ENCODE results near the gene GRB14. TPM values are rescaled to one million over a fixed set of nuclear protein-coding genes. Genes with fewer than 3 reads are reported as not detected.

Gene GRB14
- total RNA-seq, 2 donors from 2014 or later: 4.4 to 15.5 TPM

DNA sequence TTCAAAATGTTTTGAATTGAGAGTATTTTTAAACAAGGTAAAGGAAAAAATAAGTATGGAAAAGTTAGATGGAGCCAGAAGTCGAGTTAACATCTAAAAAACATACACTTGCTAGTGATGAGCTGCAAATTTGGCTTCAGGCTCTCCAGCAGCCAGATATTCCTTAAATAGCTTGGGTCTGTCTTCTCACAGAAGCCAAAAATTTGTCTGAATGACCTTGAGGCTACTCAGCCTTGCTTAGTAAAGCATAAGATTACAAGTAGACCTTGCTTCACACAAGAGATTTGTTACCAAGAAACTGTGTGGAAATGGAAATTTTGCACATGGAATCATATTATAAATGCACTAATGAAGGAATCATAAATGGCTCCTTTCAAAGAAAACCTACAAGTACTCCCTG lies 40.8 kb upstream of the GRB14 start:
- peak overlapping the region in 1 of 2 donors; percentile 54 for H3K27ac ChIP-seq
- H3K9me3 ChIP-seq: no peaks in the 10 kb centered on the region
- TF ChIP-seq, protein P1, sequence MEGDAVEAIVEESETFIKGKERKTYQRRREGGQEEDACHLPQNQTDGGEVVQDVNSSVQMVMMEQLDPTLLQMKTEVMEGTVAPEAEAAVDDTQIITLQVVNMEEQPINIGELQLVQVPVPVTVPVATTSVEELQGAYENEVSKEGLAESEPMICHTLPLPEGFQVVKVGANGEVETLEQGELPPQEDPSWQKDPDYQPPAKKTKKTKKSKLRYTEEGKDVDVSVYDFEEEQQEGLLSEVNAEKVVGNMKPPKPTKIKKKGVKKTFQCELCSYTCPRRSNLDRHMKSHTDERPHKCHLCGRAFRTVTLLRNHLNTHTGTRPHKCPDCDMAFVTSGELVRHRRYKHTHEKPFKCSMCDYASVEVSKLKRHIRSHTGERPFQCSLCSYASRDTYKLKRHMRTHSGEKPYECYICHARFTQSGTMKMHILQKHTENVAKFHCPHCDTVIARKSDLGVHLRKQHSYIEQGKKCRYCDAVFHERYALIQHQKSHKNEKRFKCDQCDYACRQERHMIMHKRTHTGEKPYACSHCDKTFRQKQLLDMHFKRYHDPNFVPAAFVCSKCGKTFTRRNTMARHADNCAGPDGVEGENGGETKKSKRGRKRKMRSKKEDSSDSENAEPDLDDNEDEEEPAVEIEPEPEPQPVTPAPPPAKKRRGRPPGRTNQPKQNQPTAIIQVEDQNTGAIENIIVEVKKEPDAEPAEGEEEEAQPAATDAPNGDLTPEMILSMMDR (IDR thresholded peaks at IDR 0.05): no peak
- H3K4me3 ChIP-seq: no peak overlapping the region
- no peaks in the 10 kb centered on the region for H3K36me3 ChIP-seq
- no peaks in the 10 kb centered on the region for H3K27me3 ChIP-seq
- DNase-seq (ENCODE audit: low spot score): no peak
- H3K4me1 ChIP-seq: peaks cover 0 to 8% of the 10 kb centered on the region in 2 donors

DNA sequence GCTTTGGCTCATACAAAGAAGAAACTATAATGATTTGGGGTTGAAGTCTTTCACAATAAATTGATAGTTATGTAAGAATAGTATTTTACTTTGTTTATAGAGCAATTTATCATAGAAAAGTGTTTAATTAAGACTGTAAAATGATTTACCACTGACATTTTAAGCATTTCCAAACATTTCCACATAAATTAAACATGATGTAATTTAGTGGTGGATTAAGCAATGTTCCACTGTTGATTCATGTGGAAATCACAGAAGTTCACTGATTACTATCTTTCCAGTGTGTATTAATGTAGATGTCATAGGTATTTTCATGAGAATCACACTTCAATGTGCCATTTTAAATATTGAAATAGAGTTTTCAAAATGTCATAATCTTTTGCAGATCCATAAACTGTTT lies 40.1 kb upstream of the GRB14 start:
- H3K27me3 ChIP-seq: no peaks in the 10 kb centered on the region
- TF ChIP-seq, protein P1 (IDR thresholded peaks at IDR 0.05): no peak
- H3K9me3 ChIP-seq: no peaks in the 10 kb centered on the region
- H3K4me1 ChIP-seq: peaks cover 0 to 8% of the 10 kb centered on the region in 2 donors
- H3K27ac ChIP-seq: peak overlapping the region in 1 of 2 donors; percentile 54
- no peak overlapping the region for H3K4me3 ChIP-seq
- H3K36me3 ChIP-seq: no peaks in the 10 kb centered on the region
- DNase-seq (ENCODE audit: low spot score): no peak

DNA sequence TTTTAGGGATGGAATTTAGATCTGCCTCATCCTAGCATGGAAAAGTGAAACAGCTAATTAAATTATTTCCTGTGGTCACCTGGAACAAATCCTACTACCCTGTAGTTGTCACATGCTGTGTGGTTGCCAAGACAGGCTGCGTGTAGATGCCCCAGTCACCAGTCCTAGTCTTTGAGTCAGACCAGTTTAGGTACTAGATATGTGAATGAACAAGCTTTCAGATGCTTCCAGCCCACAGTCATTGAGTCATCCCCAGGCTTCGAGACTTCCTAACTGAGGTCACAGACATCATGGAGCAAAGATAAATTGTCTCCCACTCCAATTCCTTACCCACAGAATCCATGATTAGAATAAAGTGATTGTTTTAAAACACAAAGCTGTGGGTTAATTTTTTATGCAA lies 35.8 kb upstream of the GRB14 start:
- DNase-seq (ENCODE audit: low spot score): no peak
- TF ChIP-seq, protein P1 (IDR thresholded peaks at IDR 0.05): no peak
- H3K27me3 ChIP-seq: no peaks in the 10 kb centered on the region

DNA sequence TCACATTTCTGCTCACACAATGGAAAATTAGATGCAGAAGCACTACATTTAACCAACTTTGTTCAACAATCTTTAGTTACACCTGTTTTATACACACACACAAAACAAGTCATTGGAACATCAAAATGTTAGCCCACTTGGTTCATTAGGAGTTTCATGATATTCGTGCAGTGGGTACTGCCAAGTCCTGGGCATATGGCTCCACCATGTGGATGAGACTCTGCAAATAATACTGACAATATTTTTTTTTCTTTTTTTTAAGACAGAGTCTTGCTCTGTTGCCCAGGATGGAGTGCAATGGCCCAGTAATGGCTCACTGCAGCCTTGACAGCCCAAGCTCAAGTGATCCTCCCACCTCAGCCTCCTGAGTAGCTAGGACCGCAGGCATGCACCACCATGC lies 34.5 kb upstream of the GRB14 start:
- Histone ChIP-seq H3K27me3 (no peaks in the 10 kb centered on the region), H3K9me3 (peaks cover 0 to 12% of the 10 kb centered on the region in 2 donors), H3K27ac (no peak overlapping the region), H3K4me1 (no peaks in the 10 kb centered on the region), H3K4me3 (no peak overlapping the region), H3K36me3 (no peaks in the 10 kb centered on the region)
- TF ChIP-seq, protein P1 (IDR thresholded peaks at IDR 0.05): no peak
- DNase-seq (ENCODE audit: low spot score): no peak

More for the DNA sequence above, 35.8 kb upstream of the GRB14 start:
- no peak overlapping the region for H3K27ac ChIP-seq
- H3K4me3 ChIP-seq: no peak overlapping the region
- H3K4me1 ChIP-seq: peaks cover 0 to 1% of the 10 kb centered on the region in 2 donors
- peaks cover 0 to 5% of the 10 kb centered on the region in 2 donors for H3K9me3 ChIP-seq
- H3K36me3 ChIP-seq: no peaks in the 10 kb centered on the region

DNA sequence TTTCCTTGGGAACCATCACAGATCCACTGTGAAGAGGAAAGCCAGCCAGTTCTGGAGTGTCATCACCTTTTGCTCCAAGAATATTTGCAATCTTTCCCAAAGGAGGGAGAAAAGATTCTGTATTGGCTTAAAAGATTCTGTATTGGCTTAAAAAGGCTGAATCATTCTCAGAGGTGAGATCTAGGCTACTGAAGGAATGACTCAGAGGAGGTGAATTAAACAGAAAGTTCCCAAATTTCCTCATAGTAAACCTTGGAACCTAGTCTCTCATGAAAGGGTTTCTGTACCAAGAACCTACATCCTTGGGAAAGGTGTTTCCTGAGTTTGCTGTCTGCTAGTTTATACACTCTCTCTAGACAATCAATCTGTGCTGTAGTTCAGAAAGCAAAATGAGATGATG lies 34.1 kb upstream of the GRB14 start:
- no peak for DNase-seq (ENCODE audit: low spot score)
- peaks cover 0 to 16% of the 10 kb centered on the region in 2 donors for H3K9me3 ChIP-seq
- H3K27ac ChIP-seq: no peak overlapping the region
- H3K4me3 ChIP-seq: no peak overlapping the region
- H3K27me3 ChIP-seq: no peaks in the 10 kb centered on the region
- H3K36me3 ChIP-seq: no peaks in the 10 kb centered on the region
- TF ChIP-seq, protein P1 (IDR thresholded peaks at IDR 0.05): no peak
- H3K4me1 ChIP-seq: no peaks in the 10 kb centered on the region

DNA sequence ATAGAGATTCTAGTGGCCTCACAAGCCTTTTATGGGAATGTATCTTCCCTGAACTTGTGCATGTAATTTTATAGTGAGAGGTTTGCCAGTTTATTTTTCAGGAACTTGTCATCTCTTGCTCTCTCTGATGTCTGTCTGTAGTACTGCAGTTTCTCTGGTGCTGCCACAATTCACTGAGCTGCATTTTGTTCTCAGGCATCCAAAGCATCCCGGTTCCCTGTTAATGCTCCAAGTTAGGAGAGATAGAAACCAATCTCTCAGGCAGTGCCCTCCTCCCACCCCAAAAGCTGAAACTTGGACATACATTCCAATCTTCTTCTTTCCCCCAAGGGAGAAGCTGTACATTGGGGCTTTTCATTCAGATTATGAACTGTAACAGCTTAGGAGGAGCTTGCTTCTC lies 30.1 kb upstream of the GRB14 start:
- DNase-seq (ENCODE audit: low spot score): no peak
- Histone ChIP-seq H3K4me3 (no peak overlapping the region), H3K36me3 (no peaks in the 10 kb centered on the region), H3K27me3 (no peaks in the 10 kb centered on the region), H3K9me3 (peaks cover 0 to 37% of the 10 kb centered on the region in 2 donors), H3K4me1 (no peaks in the 10 kb centered on the region), H3K27ac (no peak overlapping the region)
- TF ChIP-seq, protein P1 (IDR thresholded peaks at IDR 0.05): no peak
